B cell (primary cell): ENCODE data around the gene SRSF6. TPM values are rescaled to one million over a fixed set of nuclear protein-coding genes. Genes with fewer than 3 reads are reported as not detected.

ENCODE experiments used
- ATAC-seq: fragments of 200-7000 bp; cut with Tn5 transposase; one replicate; pipeline ENCODE4 v1.10.0; 2021; ENCODE audit warnings: low read depth, mild to moderate bottlenecking, moderate number of reproducible peaks, moderate library complexity
- CTCF ChIA-PET: fragments of 350-600 bp; sonication (Branson Sonifier 250); formaldehyde crosslinking; loops from one replicate; lab custom pipeline; 2021; ENCODE audit warnings: antibody characterized with exemption, inconsistent platforms; lab: Charles Lee
- POLR2A ChIA-PET: fragments of 350-600 bp; sonication (Branson Sonifier 250); formaldehyde crosslinking; loops from one replicate; lab custom pipeline; 2021; ENCODE audit warnings: antibody characterized with exemption; lab: Charles Lee
- DNase-seq: peaks from one replicate; pipeline ENCODE4 v3.0.0; 2013
- H2AFZ ChIP-seq: 2 replicates; pipeline ENCODE4 v1.6.1; 2012; ENCODE audit warnings: mild to moderate bottlenecking, low read depth, low read length; ENCODE audit not compliant: insufficient read depth, poor library complexity, severe bottlenecking
- H3K27ac ChIP-seq, 2 donors: 1 replicate in 1 of 2; 2 replicates in 1 of 2; pipeline ENCODE4 v1.5.1; 2012 to 2013; ENCODE audit warnings: low read length in 2 of 2, mild to moderate bottlenecking in 2 of 2, moderate library complexity in 1 of 2
- H3K27me3 ChIP-seq, 4 experiments: fragments of 200-600 bp in 1 of 4; sonication (generic) in 1 of 4; replicated peaks in 1 of 4; 1 replicate in 2 of 4; 2 replicates in 2 of 4; pipeline versions ENCODE4 v1.6.1 to v1.7.0; 2013 to 2016; ENCODE audit warnings: low read length in 3 of 4, mild to moderate bottlenecking in 2 of 4, mixed read lengths in 1 of 4, moderate library complexity in 1 of 4; ENCODE audit not compliant: insufficient read depth in 4 of 4, control insufficient read depth in 3 of 4; ENCODE audit errors: control extremely low read depth in 1 of 4
- H3K36me3 ChIP-seq, 2 experiments: replicated peaks in 1 of 2; 1 replicate in 1 of 2; 2 replicates in 1 of 2; pipeline versions ENCODE4 v1.6.1 to v1.7.1; 2013; ENCODE audit warnings: low read length in 1 of 2; ENCODE audit not compliant: insufficient read depth in 2 of 2, control insufficient read depth in 1 of 2; ENCODE audit errors: control extremely low read depth in 1 of 2, extremely low read depth in 1 of 2
- H3K4me1 ChIP-seq, 2 donors: fragments of 200-600 bp in 1 of 2; sonication (generic) in 1 of 2; 1 replicate in 1 of 2; 2 replicates in 1 of 2; pipeline versions ENCODE4 v1.5.1 to v1.6.1; 2013 to 2017; ENCODE audit warnings: low read length in 2 of 2; ENCODE audit not compliant: control insufficient read depth in 2 of 2, insufficient read depth in 2 of 2
- H3K4me2 ChIP-seq: replicated peaks from 2 replicates; pipeline ENCODE3; 2012; ENCODE audit warnings: mild to moderate bottlenecking, low read depth, low read length; ENCODE audit not compliant: poor library complexity, severe bottlenecking
- H3K4me3 ChIP-seq, 5 experiments: fragments of 200-600 bp in 1 of 5; sonication (generic) in 1 of 5; 1 replicate in 3 of 5; 2 replicates in 2 of 5; pipeline versions ENCODE4 v1.5.1 to v1.7.0; 2011 to 2016; ENCODE audit warnings: low read length in 4 of 5, mild to moderate bottlenecking in 4 of 5, low read depth in 2 of 5, control low read depth in 1 of 5, moderate library complexity in 1 of 5; ENCODE audit not compliant: insufficient read depth in 1 of 5; ENCODE audit errors: control extremely low read depth in 1 of 5, extremely low read depth in 1 of 5
- H3K79me2 ChIP-seq: fragments of 200-600 bp; sonication (generic); one replicate; pipeline ENCODE4 v1.6.0; 2016; ENCODE audit warnings: low read length; ENCODE audit not compliant: control insufficient read depth, insufficient read depth
- H3K9ac ChIP-seq: fragments of 200-600 bp; sonication (generic); 2 replicates; pipeline ENCODE4 v1.6.1; 2017; ENCODE audit warnings: mild to moderate bottlenecking, low read length, moderate library complexity
- H3K9me3 ChIP-seq, 3 donors: one replicate each; pipeline versions ENCODE4 v1.6.1 to v1.7.1; 2013; ENCODE audit warnings: low read length in 2 of 3; ENCODE audit not compliant: control insufficient read depth in 2 of 3, insufficient read depth in 1 of 3; ENCODE audit errors: control extremely low read depth in 1 of 3
- H4K20me1 ChIP-seq: 2 replicates; pipeline ENCODE4 v1.6.0; 2012; ENCODE audit warnings: mild to moderate bottlenecking, low read length; ENCODE audit not compliant: insufficient read depth, control insufficient read depth, poor library complexity, severe bottlenecking
- H3K27ac Mint-ChIP-seq: one replicate; pipeline ENCODE4 v1.8.0; 2021; ENCODE audit warnings: mixed read lengths
- H3K27me3 Mint-ChIP-seq: one replicate; pipeline ENCODE4 v1.8.0; 2021; ENCODE audit warnings: mixed read lengths
- H3K4me1 Mint-ChIP-seq: one replicate; pipeline ENCODE4 v1.8.0; 2021; ENCODE audit warnings: mixed read lengths
- H3K4me3 Mint-ChIP-seq: one replicate; pipeline ENCODE4 v1.8.0; 2021; ENCODE audit warnings: mixed read lengths
- H3K9me3 Mint-ChIP-seq: one replicate; pipeline ENCODE4 v1.8.0; 2022; ENCODE audit warnings: mixed read lengths; ENCODE audit not compliant: insufficient read depth
- CTCF ChIP-seq: fragments of 200-600 bp; IDR thresholded peaks from one replicate; pipeline ENCODE4 v1.8.0; 2022; ENCODE audit warnings: antibody characterized with exemption, mild to moderate bottlenecking
- EZH2 ChIP-seq: IDR thresholded peaks from 2 replicates; pipeline ENCODE4 v1.6.1; 2012; ENCODE audit warnings: borderline replicate concordance, low read depth, mild to moderate bottlenecking, moderate library complexity, low read length; ENCODE audit not compliant: insufficient read depth, poor library complexity, severe bottlenecking
- WGBS: methylation state at CpG from one replicate; pipeline ENCODE4 v1.1.5; 2013; ENCODE audit warnings: missing lambda C conversion rate; ENCODE audit not compliant: insufficient coverage; 5-methylcytosine and 5-hydroxymethylcytosine counted together
- intact Hi-C: fragments of 100-400 bp; cut with micrococcal nuclease; formaldehyde crosslinking; loops from one replicate; pipeline ENCODE4 v1.10.0; 2022
- polyA plus RNA-seq: library from polyadenylated mRNA; depleted of rRNA; stranded (reverse); fragments of >200 nt; gene quantifications from 2 replicates; pipeline ENCODE4 v1.2.3, GENCODE V29; 2012
- total RNA-seq, 2 donors: library from RNA; stranded (reverse); fragments of 120-200 nt in 1 of 2; gene quantifications; 1 replicate in 1 of 2; 2 replicates in 1 of 2; pipeline versions ENCODE4 v1.2.3 to v1.2.4, GENCODE V29; 2013 to 2022

The SRSF6 gene
- total and polyA plus RNA-seq, 2 donors (not counting 1 experiment from before 2014, with no cell fraction given): 201 to 296 TPM

- ATAC-seq: no peak
- peaks cover 21% of the 10 kb centered on the region for H3K4me1 Mint-ChIP-seq
- Histone ChIP-seq H4K20me1 (no peaks in the 10 kb centered on the region), H3K4me1 (peaks cover 4 to 17% of the 10 kb centered on the region in 2 donors), H3K4me2 (peak overlapping the region; percentile 38), H3K4me3 (no peak overlapping the region), H2AFZ (no peak overlapping the region), H3K27me3 (peaks cover 0 to 6% (median 0%) of the 10 kb centered on the region in 4 experiments), H3K36me3 (no peaks in the 10 kb centered on the region), H3K27ac (no peak overlapping the region), H3K9ac (peak overlapping the region; percentile 26), H3K79me2 (no peaks in the 10 kb centered on the region), H3K9me3 (no peaks in the 10 kb centered on the region)
- ChIA-PET CTCF (no interaction called here), POLR2A (interaction anchor here (0.6 kb wide), 1 partner anchor 647 kb away, joined by 6 read pairs; no protein-coding TSS in a partner anchor)
- intact Hi-C loops: no loop called here
- H3K9me3 Mint-ChIP-seq: no peaks in the 10 kb centered on the region
- peak; percentile 35 for DNase-seq
- no peak overlapping the region for H3K27ac Mint-ChIP-seq
- TF ChIP-seq CTCF: no peak
- no peak for TF ChIP-seq EZH2
- 79% methylated on average over 3 of the region's 7 CpGs for WGBS
- peaks cover 16% of the 10 kb centered on the region for H3K27me3 Mint-ChIP-seq
- peak overlapping the region; percentile 48 for H3K4me3 Mint-ChIP-seq
These were observed 18.9 kb upstream of the SRSF6 start for GRCh38 chr20:43438578-43439316.

- ATAC-seq: no peak
These were observed 17.2 kb upstream of the SRSF6 start for GRCh38 chr20:43440531-43440930.

More at GRCh38 chr20:43440531-43440930, 17.2 kb upstream of the SRSF6 start:
- ChIA-PET POLR2A (no interaction called here), CTCF (interaction anchor here (1.0 kb wide), 1 partner anchor 8 kb away, joined by 3 read pairs; no protein-coding TSS in a partner anchor)
- no peak overlapping the region for H3K27ac Mint-ChIP-seq
- Histone ChIP-seq H3K27ac (no peak overlapping the region), H2AFZ (no peak overlapping the region), H3K9ac (no peak overlapping the region), H3K4me3 (no peak overlapping the region), H3K9me3 (peaks cover 0 to 7% (median 0%) of the 10 kb centered on the region in 3 donors), H3K4me2 (no peak overlapping the region), H3K36me3 (no peaks in the 10 kb centered on the region), H4K20me1 (no peaks in the 10 kb centered on the region), H3K4me1 (peaks cover 4 to 17% of the 10 kb centered on the region in 2 donors), H3K79me2 (no peaks in the 10 kb centered on the region), H3K27me3 (peaks cover 0 to 8% (median 0%) of the 10 kb centered on the region in 4 experiments)
- H3K27me3 Mint-ChIP-seq: peaks cover 23% of the 10 kb centered on the region
- intact Hi-C loops: no loop called here
- H3K4me1 Mint-ChIP-seq: peaks cover 21% of the 10 kb centered on the region
- H3K9me3 Mint-ChIP-seq: no peaks in the 10 kb centered on the region
- 100% methylated on average over 2 of the region's 7 CpGs for WGBS
- TF ChIP-seq EZH2 (no peak), CTCF (no peak)
- no peak for DNase-seq
- H3K4me3 Mint-ChIP-seq: no peak overlapping the region
